HG02610 (cell line): ENCODE measurements around the gene UBXN10.

ENCODE experiments used
- ATAC-seq: cut with Tn5 transposase; IDR thresholded peaks from one replicate; pipeline ENCODE4 v1.9.1; 2021; ENCODE audit warnings: mild to moderate bottlenecking, moderate library complexity; ENCODE audit not compliant: unreplicated experiment

Gene UBXN10

DNA sequence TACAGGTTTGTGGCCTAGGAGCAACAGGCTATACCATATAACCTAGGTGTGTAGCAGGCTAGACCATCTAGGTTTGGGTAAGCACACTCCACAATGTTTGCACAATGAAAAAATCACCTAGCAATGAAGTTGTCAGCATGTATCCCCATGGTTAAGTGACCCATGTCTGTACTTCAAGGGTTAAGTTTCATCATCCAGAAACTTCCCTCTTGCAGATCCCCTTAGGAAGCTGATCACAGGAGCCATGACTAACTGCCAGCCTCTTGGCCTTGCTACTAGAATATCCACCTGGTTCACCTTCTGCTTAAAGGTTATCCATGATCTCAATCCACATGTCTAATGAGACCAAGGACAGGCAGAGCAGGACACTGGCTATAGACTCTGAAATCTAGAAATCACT is 3.5 kb upstream of the UBXN10 start:
- no peak for ATAC-seq

GRCh38 chr1:20183035-20183434 is 2.9 kb upstream of the UBXN10 start:
- ATAC-seq: no peak

DNA sequence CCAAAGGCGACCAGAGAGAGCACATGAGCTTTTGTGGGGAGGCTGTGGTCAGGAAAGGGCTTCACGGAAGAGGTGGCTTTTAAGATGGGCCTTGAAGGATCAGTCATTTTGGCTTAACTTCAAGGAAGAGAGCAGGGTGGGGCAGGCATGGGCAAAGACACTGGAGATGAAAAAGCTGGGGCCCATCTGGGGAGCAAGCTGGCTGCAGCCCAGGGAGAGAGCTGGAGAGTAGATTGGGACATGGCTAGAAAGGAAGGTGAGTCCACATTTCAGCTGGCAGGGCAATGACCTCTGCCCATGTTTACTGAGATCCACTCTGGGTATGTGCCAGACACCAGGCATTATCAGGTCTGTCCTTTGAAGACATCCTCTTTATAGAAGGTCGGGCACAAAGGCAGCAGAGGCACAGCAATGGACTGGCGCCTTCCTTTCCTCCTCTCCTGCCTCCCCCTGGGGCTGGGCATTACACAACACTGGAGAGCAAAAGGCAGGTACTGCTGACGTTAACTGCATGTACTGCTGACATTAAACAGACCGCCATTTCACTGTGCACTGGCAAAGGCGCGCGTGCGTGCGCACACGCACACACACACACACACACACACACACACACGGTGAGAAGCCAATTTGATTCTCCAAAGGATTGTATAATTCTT is 2.2 kb upstream of the UBXN10 start:
- no peak for ATAC-seq

DNA sequence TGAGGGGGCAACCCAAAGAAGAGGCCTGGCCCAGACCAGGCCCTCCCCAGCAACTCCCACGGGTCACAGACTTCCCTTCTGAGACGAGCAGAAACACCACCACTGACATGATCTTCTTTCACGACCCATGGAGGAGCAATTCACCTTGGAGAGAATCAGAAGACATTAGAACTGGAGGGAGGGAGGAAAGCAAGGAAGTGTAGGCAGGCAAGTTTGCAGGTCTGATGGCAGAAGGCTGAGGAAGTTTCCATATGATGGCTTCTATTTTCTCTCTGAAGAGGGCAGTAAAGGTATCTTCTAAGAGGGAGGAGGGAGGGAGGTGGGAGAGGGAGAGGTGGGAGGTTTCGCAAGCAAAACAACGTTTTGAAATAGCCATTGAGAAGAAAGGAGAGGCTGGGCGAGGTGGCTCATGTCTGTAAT is 1.4 kb upstream of the UBXN10 start:
- ATAC-seq: no peak

- ATAC-seq: no peak
Measured at GRCh38 chr1:20184997-20185833, 681 bp upstream of the UBXN10 start.

DNA sequence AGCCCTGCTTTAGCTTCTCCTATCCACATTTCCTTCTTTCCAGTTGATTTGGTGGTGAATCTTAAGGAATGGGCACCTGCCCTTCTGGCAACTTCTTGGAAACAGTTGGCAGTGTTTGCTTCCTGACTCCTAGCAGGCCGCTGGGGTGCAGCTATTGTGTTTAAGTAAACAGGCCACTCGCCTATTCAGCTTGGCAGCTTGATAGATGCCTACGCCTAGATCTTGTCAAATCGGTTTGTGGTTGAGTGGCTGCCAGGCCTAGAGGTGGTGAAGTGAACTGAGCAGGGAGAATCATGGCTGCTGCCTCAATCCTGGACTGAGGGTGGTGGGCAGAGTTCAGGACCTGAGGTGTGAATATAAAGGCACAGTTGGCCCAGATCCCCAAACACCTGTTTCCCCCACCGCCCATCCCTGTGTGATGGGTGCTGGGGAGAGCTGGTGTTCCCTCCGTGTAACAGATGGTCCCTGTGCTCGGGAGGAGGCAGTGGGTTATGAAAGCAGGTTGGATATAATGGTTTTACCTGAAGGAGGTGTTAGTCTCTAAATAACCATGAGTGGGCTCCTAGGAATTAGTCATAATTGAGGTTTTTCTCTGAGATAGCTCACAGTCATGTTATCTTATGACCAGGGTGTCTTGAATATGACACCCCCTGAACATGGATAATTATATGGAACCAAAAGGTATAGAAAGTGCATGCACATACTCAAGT is 1.4 kb downstream of the UBXN10 start:
- ATAC-seq: no peak

GRCh38 chr1:20187813-20188454 is 2.0 kb downstream of the UBXN10 start:
- no peak for ATAC-seq

GRCh38 chr1:20188455-20188817 is 2.5 kb downstream of the UBXN10 start:
- no peak for ATAC-seq

DNA sequence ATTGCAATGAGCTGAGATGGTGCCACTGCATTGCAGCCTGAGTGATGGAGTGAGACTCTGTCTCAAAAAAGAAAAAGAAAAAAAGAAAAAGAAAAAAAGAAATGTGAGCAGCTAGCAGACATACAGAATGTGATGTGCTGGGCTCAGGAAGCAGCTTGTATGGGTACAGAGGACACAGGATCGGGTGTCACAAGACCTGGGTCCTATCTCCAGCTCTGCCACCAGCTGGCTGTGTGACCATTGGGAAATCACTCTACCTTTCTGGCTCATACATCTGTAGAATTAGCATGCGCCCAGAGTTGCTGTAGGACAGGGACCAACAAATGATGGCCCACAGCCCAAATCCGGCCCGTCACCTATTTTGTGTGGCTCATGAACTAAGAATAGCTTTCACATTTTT is 3.8 kb downstream of the UBXN10 start:
- ATAC-seq: no peak

- no peak for ATAC-seq
Measured at GRCh38 chr1:20190256-20191160, 4.6 kb downstream of the UBXN10 start.

GRCh38 chr1:20191266-20191825 is 5.5 kb downstream of the UBXN10 start:
- no peak for ATAC-seq

- ATAC-seq: no peak
Measured at GRCh38 chr1:20192364-20192763, 6.5 kb downstream of the UBXN10 start.

- no peak for ATAC-seq
Measured at GRCh38 chr1:20192871-20193411, 7.0 kb downstream of the UBXN10 start.

DNA sequence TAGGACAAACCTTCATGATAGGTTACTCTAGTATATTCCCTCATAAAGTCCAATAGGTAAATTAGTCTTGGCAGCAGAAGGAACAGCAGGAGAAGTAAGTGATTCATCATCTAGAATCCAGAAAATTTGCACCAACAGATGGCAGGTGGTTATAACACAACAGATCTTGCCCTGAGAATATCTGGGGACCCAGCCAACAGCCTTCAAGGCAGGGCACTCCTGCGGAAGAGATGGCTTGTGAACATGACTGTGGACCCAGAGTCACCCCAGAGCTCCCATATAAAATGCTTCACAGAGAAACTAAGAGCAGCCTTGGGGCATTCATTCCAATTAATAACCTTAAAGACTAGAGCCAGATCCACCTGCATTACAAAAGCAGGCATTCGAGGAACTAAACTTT is 8.3 kb downstream of the UBXN10 start:
- no peak for ATAC-seq

DNA sequence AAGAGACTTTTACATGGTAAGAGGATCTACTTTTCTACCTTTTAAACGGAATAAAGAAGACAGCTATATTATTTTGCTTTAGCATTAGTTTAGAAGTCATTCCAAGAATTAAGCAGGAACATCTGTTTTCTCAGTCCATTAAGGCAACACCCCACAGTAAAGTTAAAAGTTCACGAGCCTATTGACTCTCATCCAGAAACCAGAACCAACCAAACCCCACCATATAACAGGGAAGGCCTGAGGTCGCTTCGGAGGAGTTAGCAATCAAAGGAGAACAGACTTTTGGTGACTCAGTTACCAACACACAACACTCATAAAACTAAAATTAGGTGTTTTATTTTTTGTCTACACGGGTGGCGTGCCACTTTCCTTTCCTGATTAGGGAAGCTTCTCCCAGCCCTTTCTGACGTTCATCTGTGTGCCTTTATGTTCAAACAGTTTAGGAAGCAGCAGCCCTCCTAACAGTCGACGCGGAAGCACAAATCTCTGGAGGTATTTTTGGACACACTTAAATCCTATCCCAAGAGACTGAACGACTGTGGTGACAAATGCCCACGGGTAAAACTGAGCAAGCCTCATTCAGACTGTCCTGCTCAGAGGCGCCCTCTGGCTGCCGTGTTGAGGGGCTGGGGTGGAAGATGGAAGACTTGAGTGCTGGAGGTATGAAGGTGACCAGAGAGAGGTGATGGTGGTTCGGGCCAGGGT is 9.0 kb downstream of the UBXN10 start:
- no peak for ATAC-seq

DNA sequence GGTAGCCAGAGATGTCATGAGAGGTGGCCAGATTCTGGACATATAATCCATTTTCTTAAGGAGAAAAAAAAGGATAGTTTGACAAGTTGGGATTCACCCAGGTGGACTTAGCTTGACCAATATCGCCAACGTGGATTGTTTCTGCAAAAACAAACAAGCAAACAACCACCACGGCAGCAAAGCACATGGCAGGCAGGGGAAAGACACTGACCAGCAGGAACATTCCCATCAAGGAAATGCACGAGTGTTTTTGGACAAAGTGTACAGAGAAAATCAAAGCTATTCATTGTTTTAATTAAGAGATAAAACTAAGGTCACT is 9.5 kb downstream of the UBXN10 start:
- ATAC-seq: no peak

DNA sequence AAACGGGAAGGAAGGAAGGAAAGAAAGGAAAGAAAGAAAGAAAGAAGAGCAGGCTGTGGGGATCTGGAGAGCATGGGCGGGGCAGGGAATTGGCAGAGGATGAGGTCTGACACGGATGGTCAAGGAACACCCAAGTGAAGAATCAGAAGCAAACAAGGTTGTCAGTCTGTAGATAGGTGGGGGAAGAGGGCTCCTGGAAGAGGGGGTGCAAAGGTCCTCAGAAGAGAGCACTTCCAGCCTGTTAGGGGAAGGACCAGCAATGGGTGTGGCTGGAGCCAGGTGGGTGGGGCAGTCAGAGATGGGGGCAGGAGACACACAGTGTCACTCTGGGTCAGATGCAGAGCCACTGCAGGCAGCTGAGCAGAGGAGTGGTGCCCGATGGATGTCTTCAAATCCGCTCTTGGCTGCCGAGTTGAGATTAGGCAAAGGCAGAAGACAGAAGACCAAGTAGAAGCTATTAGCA is 11.5 kb downstream of the UBXN10 start:
- no peak for ATAC-seq

GRCh38 chr1:20198296-20198695 is 12.4 kb downstream of the UBXN10 start:
- ATAC-seq: no peak

- ATAC-seq: no peak
Measured at GRCh38 chr1:20198918-20199317, 13.0 kb downstream of the UBXN10 start.
